HepG2 (cell line): ENCODE results near the gene RAPGEF5. TPM values are rescaled to one million over a fixed set of nuclear protein-coding genes. Genes with fewer than 3 reads are reported as not detected.

Experiments
- CHD2 ChIP-seq: IDR thresholded peaks from 2 replicates; pipeline ENCODE4 v1.6.1; 2011; ENCODE audit warnings: low read depth, low read length, improper control_type of control experiment
- GATA4 ChIP-seq: sonication (generic); IDR thresholded peaks from 2 replicates; pipeline ENCODE4 v1.6.1; 2016; ENCODE audit warnings: antibody characterized with exemption, low read depth, borderline replicate concordance
- JDP2 ChIP-seq: sonication (generic); formaldehyde crosslinking; IDR thresholded peaks from 2 replicates; pipeline ENCODE4 v1.8.1; 2022; ENCODE audit warnings: missing genetic modification reagents, borderline replicate concordance
- KAT2B ChIP-seq: fragments of 150-350 bp; IDR thresholded peaks from 2 replicates; pipeline ENCODE4 v1.6.1; 2014; ENCODE audit warnings: low read depth, low read length, borderline replicate concordance
- KLF13 ChIP-seq: sonication (generic); formaldehyde crosslinking; IDR thresholded peaks from 2 replicates; pipeline ENCODE4 v1.4.0; 2020; ENCODE audit warnings: mild to moderate bottlenecking, missing genetic modification reagents
- RFXAP ChIP-seq: sonication (generic); formaldehyde crosslinking; IDR thresholded peaks from 2 replicates; pipeline ENCODE4 v1.4.0; 2020; ENCODE audit warnings: missing genetic modification reagents, borderline replicate concordance
- TEAD3 ChIP-seq: optimal IDR thresholded peaks from 2 replicates; pipeline ENCODE3; 2016; ENCODE audit warnings: borderline replicate concordance
- ZNF142 ChIP-seq: sonication (generic); formaldehyde crosslinking; IDR thresholded peaks from 2 replicates; pipeline ENCODE4 v1.4.0; 2020; ENCODE audit warnings: missing genetic modification reagents
- ZNF20 ChIP-seq: sonication (generic); formaldehyde crosslinking; IDR thresholded peaks from 2 replicates; pipeline ENCODE4 v1.4.0; 2020; ENCODE audit warnings: mild to moderate bottlenecking, moderate library complexity, missing genetic modification reagents
- ZNF280D ChIP-seq: sonication (generic); formaldehyde crosslinking; IDR thresholded peaks from 2 replicates; pipeline ENCODE4 v1.5.1; 2020; ENCODE audit warnings: mild to moderate bottlenecking, missing genetic modification reagents
- ZNF343 ChIP-seq: sonication (generic); formaldehyde crosslinking; IDR thresholded peaks from 2 replicates; pipeline ENCODE4 v1.4.0; 2020; ENCODE audit warnings: mild to moderate bottlenecking, missing genetic modification reagents
- ZNF512 ChIP-seq: sonication (generic); formaldehyde crosslinking; IDR thresholded peaks from 2 replicates; pipeline ENCODE4 v1.4.0; 2020; ENCODE audit warnings: mild to moderate bottlenecking, missing genetic modification reagents
- ZNF563 ChIP-seq: sonication (generic); formaldehyde crosslinking; IDR thresholded peaks from 2 replicates; pipeline ENCODE4 v1.8.0; 2022; ENCODE audit warnings: mild to moderate bottlenecking, moderate library complexity, missing genetic modification reagents
- ZNF839 ChIP-seq: sonication (generic); formaldehyde crosslinking; IDR thresholded peaks from 2 replicates; pipeline ENCODE4 v1.4.0; 2020; ENCODE audit warnings: missing genetic modification reagents, mild to moderate bottlenecking, borderline replicate concordance
- ZSCAN29 ChIP-seq: sonication (generic); formaldehyde crosslinking; conservative IDR thresholded peaks from 2 replicates; pipeline ENCODE4 v1.4.0; 2020; ENCODE audit warnings: mild to moderate bottlenecking, missing genetic modification reagents
- polyA plus RNA-seq, 8 experiments: library from polyadenylated mRNA; depleted of rRNA in 3 of 8; stranded (reverse) in 7 of 8; unstranded in 1 of 8; fragments of >200 nt; fragmentation: Illumina TruSeq in 4 of 8; extraction: Trizol in 4 of 8; gene quantifications; 2 replicates each; pipeline versions ENCODE4 v1.2.1 to v1.2.3, GENCODE V29; 2011 to 2016; ENCODE audit warnings: low read depth in 4 of 8, missing spikeins in 1 of 8, mixed read lengths in 1 of 8; ENCODE audit not compliant: insufficient read depth in 1 of 8
- total RNA-seq, 5 experiments: library from RNA; depleted of rRNA; stranded (reverse); fragments of >200 nt; fragmentation: Illumina TruSeq; extraction: Trizol; gene quantifications; 2 replicates each; pipeline ENCODE4 v1.2.3, GENCODE V29; 2016; ENCODE audit warnings: low read depth in 1 of 5
- TF ChIP-seq, protein P1 (sequence below): sonication (generic); formaldehyde crosslinking; IDR thresholded peaks from 2 replicates; pipeline ENCODE4 v1.5.0; 2020; ENCODE audit warnings: mild to moderate bottlenecking, missing genetic modification reagents, moderate library complexity

RAPGEF5 gene
- total and polyA plus RNA-seq, 2 of the 13 experiments (the other 11 are each of a cell fraction or from before 2014, with no cell fraction given), result 17.1 to 23.4 TPM

DNA sequence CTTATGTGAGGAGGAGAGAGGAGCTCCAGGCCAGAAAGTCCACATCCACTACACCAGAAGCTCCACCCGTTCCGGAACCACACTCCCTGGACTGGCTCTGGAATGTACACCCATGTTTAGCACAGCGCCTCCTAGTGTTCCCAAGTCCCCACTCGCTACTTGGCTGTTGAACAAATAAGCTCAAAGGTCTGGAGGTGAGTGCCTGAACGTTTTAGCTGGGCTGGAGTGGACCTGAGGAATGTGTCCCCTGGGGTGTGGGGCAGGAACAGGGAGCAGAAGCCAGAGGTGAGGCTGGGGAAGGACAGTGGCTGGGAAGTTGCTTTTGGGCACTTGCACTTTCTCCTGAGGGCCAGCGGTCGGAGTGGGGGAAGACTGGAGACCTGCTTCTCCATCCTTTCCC lies 247.2 kb downstream of the RAPGEF5 start (continued):
- TF ChIP-seq ZNF142 (CRISPR knock-in tag), result no peak
- no peak for TF ChIP-seq JDP2
- TF ChIP-seq ZNF563 (CRISPR knock-in tag), result no peak
- no peak for TF ChIP-seq ZNF512 (CRISPR knock-in tag)
- no peak for TF ChIP-seq ZNF280D (CRISPR knock-in tag)
- no peak for TF ChIP-seq ZNF20
- TF ChIP-seq GATA4, result no peak
- TF ChIP-seq ZNF343, result no peak
- TF ChIP-seq KAT2B, result no peak
- TF ChIP-seq, protein P1, sequence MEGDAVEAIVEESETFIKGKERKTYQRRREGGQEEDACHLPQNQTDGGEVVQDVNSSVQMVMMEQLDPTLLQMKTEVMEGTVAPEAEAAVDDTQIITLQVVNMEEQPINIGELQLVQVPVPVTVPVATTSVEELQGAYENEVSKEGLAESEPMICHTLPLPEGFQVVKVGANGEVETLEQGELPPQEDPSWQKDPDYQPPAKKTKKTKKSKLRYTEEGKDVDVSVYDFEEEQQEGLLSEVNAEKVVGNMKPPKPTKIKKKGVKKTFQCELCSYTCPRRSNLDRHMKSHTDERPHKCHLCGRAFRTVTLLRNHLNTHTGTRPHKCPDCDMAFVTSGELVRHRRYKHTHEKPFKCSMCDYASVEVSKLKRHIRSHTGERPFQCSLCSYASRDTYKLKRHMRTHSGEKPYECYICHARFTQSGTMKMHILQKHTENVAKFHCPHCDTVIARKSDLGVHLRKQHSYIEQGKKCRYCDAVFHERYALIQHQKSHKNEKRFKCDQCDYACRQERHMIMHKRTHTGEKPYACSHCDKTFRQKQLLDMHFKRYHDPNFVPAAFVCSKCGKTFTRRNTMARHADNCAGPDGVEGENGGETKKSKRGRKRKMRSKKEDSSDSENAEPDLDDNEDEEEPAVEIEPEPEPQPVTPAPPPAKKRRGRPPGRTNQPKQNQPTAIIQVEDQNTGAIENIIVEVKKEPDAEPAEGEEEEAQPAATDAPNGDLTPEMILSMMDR (CRISPR knock-in tag), result peak; percentile 66
- TF ChIP-seq RFXAP (CRISPR knock-in tag), result no peak
- no peak for TF ChIP-seq KLF13 (CRISPR knock-in tag)
- TF ChIP-seq ZNF839, result no peak
- TF ChIP-seq TEAD3, result peak; percentile 54
- TF ChIP-seq CHD2, result no peak
- TF ChIP-seq ZSCAN29 (CRISPR knock-in tag), result no peak
